ENCODE measurements around the gene ASPM.

DNA sequence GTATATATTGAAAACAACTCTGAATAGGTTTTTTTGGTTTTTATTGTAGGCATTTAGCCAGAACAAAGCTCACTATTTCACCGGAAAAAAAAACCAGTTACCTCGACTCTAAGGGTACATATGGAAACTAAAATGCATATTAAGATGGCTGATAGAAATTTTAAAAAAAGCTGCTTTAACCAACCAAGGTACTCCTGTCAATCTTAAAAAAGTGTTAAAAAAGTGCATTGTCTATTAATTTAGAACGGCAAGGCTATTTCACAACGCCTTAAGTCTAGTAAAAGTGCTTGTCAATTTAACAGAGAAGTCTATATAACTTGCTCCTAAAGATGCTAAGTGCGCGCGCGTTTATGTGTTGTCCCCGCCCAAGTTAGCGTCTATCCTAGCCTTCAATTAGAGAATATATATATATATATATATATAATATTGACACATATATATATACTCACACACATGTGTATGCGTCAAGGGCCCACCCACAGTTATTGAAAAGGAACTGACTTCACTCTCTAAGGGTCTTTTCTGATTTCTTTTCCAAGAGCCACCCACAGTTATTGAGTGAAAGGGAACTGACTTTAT is 934 bp downstream of the ASPM start:
- TF ChIP-seq CREB1 (IDR thresholded peaks at IDR 0.05), result no peak
- no peak for TF ChIP-seq CREB1 (CRISPR knock-in tag; IDR thresholded peaks at IDR 0.05)
- no peak for TF ChIP-seq STAT6 (CRISPR knock-in tag; IDR thresholded peaks at IDR 0.05)
- no peak for TF ChIP-seq FOS (IDR thresholded peaks at IDR 0.05; ENCODE audit: extremely low read depth, insufficient read length)
- TF ChIP-seq BRCA1 (IDR thresholded peaks at IDR 0.05), result no peak
- TF ChIP-seq BRCA1 (CRISPR knock-in tag; IDR thresholded peaks at IDR 0.05), result no peak
- no peak for TF ChIP-seq SIX5 (IDR thresholded peaks at IDR 0.05; ENCODE audit: borderline replicate concordance in 1 of 2, insufficient read depth in 1 of 2, low read depth in 1 of 2, low read length in 2 of 2)
- TF ChIP-seq, protein P1, sequence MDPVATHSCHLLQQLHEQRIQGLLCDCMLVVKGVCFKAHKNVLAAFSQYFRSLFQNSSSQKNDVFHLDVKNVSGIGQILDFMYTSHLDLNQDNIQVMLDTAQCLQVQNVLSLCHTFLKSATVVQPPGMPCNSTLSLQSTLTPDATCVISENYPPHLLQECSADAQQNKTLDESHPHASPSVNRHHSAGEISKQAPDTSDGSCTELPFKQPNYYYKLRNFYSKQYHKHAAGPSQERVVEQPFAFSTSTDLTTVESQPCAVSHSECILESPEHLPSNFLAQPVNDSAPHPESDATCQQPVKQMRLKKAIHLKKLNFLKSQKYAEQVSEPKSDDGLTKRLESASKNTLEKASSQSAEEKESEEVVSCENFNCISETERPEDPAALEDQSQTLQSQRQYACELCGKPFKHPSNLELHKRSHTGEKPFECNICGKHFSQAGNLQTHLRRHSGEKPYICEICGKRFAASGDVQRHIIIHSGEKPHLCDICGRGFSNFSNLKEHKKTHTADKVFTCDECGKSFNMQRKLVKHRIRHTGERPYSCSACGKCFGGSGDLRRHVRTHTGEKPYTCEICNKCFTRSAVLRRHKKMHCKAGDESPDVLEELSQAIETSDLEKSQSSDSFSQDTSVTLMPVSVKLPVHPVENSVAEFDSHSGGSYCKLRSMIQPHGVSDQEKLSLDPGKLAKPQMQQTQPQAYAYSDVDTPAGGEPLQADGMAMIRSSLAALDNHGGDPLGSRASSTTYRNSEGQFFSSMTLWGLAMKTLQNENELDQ (CRISPR knock-in tag; IDR thresholded peaks at IDR 0.05; ENCODE audit: borderline replicate concordance), result no peak
- TF ChIP-seq, protein P2, sequence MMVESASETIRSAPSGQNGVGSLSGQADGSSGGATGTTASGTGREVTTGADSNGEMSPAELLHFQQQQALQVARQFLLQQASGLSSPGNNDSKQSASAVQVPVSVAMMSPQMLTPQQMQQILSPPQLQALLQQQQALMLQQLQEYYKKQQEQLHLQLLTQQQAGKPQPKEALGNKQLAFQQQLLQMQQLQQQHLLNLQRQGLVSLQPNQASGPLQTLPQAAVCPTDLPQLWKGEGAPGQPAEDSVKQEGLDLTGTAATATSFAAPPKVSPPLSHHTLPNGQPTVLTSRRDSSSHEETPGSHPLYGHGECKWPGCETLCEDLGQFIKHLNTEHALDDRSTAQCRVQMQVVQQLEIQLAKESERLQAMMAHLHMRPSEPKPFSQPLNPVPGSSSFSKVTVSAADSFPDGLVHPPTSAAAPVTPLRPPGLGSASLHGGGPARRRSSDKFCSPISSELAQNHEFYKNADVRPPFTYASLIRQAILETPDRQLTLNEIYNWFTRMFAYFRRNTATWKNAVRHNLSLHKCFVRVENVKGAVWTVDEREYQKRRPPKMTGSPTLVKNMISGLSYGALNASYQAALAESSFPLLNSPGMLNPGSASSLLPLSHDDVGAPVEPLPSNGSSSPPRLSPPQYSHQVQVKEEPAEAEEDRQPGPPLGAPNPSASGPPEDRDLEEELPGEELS (CRISPR knock-in tag; IDR thresholded peaks at IDR 0.05; ENCODE audit: borderline replicate concordance), result no peak
- TF ChIP-seq MTA1 (IDR thresholded peaks at IDR 0.05; ENCODE audit: borderline replicate concordance), result no peak
- no peak for TF ChIP-seq IRF2 (CRISPR knock-in tag; IDR thresholded peaks at IDR 0.05)
